HepG2 (cell line): ENCODE results near the gene DNAAF3. TPM values are rescaled to one million over a fixed set of nuclear protein-coding genes. Genes with fewer than 3 reads are reported as not detected.
A peak's percentile ranks its signal among the peaks of the same experiment; 100 is the strongest.

Experiments
- ARID2 ChIP-seq: sonication (generic); formaldehyde crosslinking; IDR thresholded peaks from 2 replicates; pipeline ENCODE4 v1.8.1; 2022; ENCODE audit warnings: mild to moderate bottlenecking, missing genetic modification reagents, borderline replicate concordance
- BCLAF1 ChIP-seq: fragments of 450-650 bp; IDR thresholded peaks from 2 replicates; pipeline ENCODE4 v1.6.1; 2017; ENCODE audit warnings: mild to moderate bottlenecking
- EEA1 ChIP-seq: sonication (generic); formaldehyde crosslinking; IDR thresholded peaks from 2 replicates; pipeline ENCODE4 v1.5.1; 2020; ENCODE audit warnings: mild to moderate bottlenecking, missing genetic modification reagents, borderline replicate concordance
- HDAC6 ChIP-seq: fragments of 200-600 bp; sonication (generic); IDR thresholded peaks from 2 replicates; pipeline ENCODE4 v1.7.0; 2017; ENCODE audit warnings: mild to moderate bottlenecking, antibody characterized with exemption, low read length, low read depth
- ISX ChIP-seq: sonication (generic); formaldehyde crosslinking; conservative IDR thresholded peaks from 2 replicates; pipeline ENCODE4 v1.5.0; 2020; ENCODE audit warnings: missing genetic modification reagents
- SRF ChIP-seq: IDR thresholded peaks from 2 replicates; pipeline ENCODE4 v1.6.1; 2011; ENCODE audit warnings: mild to moderate bottlenecking, low read depth, low read length, moderate library complexity
- ZFP1 ChIP-seq: IDR thresholded peaks from 2 replicates; pipeline ENCODE4 v1.6.1; 2016
- ZNF407 ChIP-seq: sonication (generic); formaldehyde crosslinking; IDR thresholded peaks from one replicate; pipeline ENCODE4 v1.5.1; 2020; ENCODE audit warnings: mild to moderate bottlenecking, missing genetic modification reagents; ENCODE audit errors: not compliant biosample characterization
- ZNF746 ChIP-seq: sonication (generic); formaldehyde crosslinking; IDR thresholded peaks from 2 replicates; pipeline ENCODE4 v1.8.0; 2022; ENCODE audit warnings: mild to moderate bottlenecking, missing genetic modification reagents
- polyA plus RNA-seq, 8 experiments: library from polyadenylated mRNA; depleted of rRNA in 3 of 8; stranded (reverse) in 7 of 8; unstranded in 1 of 8; fragments of >200 nt; fragmentation: Illumina TruSeq in 4 of 8; extraction: Trizol in 4 of 8; gene quantifications; 2 replicates each; pipeline versions ENCODE4 v1.2.1 to v1.2.3, GENCODE V29; 2011 to 2016; ENCODE audit warnings: low read depth in 4 of 8, missing spikeins in 1 of 8, mixed read lengths in 1 of 8; ENCODE audit not compliant: insufficient read depth in 1 of 8
- total RNA-seq, 5 experiments: library from RNA; depleted of rRNA; stranded (reverse); fragments of >200 nt; fragmentation: Illumina TruSeq; extraction: Trizol; gene quantifications; 2 replicates each; pipeline ENCODE4 v1.2.3, GENCODE V29; 2016; ENCODE audit warnings: low read depth in 1 of 5
- TF ChIP-seq, protein P1 (sequence below): sonication (generic); formaldehyde crosslinking; IDR thresholded peaks from 2 replicates; pipeline ENCODE4 v1.4.0; 2020; ENCODE audit warnings: mild to moderate bottlenecking, missing genetic modification reagents
- TF ChIP-seq, protein P2 (sequence below), 2 experiments: sonication (generic) in 1 of 2; formaldehyde crosslinking in 1 of 2; IDR thresholded peaks; 2 replicates each; pipeline versions ENCODE4 v1.4.0 to v1.6.1; 2016 to 2020; ENCODE audit warnings: borderline replicate concordance in 1 of 2, low read depth in 1 of 2, mild to moderate bottlenecking in 1 of 2, missing genetic modification reagents in 1 of 2

DNAAF3 gene
- total and polyA plus RNA-seq, 2 of the 13 experiments (the other 11 are each of a cell fraction or from before 2014, with no cell fraction given), result 0.30 to 0.40 TPM

DNA sequence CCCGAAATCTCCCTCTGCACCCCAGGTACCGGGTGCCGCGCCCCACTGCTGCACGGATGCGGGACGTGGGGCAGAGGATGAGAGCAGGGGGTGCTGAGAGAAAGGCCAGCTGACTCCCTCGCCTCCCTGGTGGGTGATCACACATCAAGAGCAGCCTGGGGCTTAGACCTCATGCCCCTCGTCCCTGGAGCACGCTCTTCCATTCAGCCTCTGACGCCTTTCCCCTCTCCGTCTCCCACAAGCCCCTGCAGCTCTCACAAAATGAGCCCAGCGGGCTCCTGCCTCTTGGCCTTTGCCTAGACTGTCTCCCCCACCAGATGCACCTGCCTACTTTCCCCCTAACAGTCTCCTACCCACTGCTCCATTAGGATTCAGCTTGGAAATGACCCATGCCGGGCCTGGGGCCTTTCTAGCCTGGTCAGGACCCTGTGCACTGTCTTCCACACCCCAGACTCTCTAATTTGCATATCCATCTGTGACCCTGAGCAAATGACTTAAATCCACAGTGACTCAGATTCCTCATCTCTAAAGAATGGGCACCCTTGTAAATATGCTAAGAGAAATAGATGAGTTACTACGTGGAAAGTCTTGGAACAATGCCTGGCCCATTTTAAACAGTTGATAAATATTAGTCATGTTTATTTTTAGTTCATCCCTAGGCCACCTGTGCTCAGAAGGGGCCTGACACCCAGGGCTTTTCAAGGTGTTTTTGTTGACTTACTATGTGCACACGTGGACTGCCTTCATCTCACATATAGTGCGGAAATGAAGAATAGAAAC is 43.5 kb upstream of the DNAAF3 start (continued):
- TF ChIP-seq ZNF407 (CRISPR knock-in tag) (no peak), ISX (CRISPR knock-in tag) (no peak), EEA1 (CRISPR knock-in tag) (no peak), BCLAF1 (no peak), HDAC6 (no peak), ZFP1 (CRISPR knock-in tag) (no peak), ARID2 (peak; percentile 15; the same call in 1 of the 2 replicates), SRF (no peak), ZNF746 (CRISPR knock-in tag) (no peak)
- TF ChIP-seq, protein P1, sequence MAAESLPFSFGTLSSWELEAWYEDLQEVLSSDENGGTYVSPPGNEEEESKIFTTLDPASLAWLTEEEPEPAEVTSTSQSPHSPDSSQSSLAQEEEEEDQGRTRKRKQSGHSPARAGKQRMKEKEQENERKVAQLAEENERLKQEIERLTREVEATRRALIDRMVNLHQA, result no peak
- TF ChIP-seq, protein P2, sequence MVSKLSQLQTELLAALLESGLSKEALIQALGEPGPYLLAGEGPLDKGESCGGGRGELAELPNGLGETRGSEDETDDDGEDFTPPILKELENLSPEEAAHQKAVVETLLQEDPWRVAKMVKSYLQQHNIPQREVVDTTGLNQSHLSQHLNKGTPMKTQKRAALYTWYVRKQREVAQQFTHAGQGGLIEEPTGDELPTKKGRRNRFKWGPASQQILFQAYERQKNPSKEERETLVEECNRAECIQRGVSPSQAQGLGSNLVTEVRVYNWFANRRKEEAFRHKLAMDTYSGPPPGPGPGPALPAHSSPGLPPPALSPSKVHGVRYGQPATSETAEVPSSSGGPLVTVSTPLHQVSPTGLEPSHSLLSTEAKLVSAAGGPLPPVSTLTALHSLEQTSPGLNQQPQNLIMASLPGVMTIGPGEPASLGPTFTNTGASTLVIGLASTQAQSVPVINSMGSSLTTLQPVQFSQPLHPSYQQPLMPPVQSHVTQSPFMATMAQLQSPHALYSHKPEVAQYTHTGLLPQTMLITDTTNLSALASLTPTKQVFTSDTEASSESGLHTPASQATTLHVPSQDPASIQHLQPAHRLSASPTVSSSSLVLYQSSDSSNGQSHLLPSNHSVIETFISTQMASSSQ (IDR thresholded peaks at IDR 0.05; ENCODE audit: low read depth), result no peak
- TF ChIP-seq, protein P2 (CRISPR knock-in tag; IDR thresholded peaks at IDR 0.05; ENCODE audit: borderline replicate concordance), result peak; percentile 7; the same call in 1 of the 2 replicates
